Stimulated activated naive CD4-positive, alpha-beta T cell (primary cell): ENCODE measurements around the gene NRG3.

Experiments used
- DNase-seq, 6 experiments: peaks; one replicate each; lab custom pipeline; 2025; lab: John Stamatoyannopoulos, UW

Gene NRG3

GRCh38 chr10:82092111-82092510 is 217.1 kb downstream of the NRG3 start:
- DNase-seq = no peak

- DNase-seq = no peak
These were observed 249.7 kb downstream of the NRG3 start for GRCh38 chr10:82124713-82125112.

DNA sequence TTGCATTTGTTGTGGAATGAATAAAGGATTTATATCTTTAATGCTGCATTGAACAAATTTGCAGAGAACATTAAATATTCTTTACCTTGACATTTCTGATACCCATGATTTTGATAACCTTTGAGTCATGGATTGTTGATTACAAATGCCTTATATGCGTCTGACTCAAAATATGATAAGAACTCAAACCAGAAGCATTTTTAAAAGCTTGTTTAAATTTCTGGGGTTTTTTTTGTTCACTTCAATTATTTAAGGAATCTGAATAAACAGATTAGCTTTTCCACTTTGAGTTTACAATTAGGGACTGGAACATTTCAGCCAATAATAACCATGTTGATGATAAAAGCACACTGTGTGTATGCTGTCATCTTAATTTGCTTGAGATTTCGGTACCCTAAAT is 253.5 kb downstream of the NRG3 start:
- no peak for DNase-seq

DNA sequence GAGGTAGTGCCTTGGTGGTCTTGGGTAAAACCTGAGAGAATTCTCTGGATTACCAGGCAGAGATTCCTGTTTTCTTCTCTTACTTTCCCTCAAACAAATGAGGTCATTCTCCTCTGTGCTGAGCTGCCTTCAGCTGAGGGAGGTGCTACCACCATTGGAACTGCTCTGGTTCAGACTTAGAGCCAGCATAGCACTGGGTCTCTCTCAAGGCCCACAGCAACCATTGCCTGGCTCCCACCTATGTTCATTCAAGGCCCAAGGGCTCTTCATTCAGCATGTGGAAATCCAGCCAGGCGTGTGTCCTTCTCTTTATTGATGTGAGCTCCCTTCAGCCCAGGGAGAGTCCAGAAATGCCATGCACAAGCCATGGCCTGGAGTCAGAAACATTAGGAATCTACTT is 261.1 kb downstream of the NRG3 start:
- DNase-seq = no peak

DNA sequence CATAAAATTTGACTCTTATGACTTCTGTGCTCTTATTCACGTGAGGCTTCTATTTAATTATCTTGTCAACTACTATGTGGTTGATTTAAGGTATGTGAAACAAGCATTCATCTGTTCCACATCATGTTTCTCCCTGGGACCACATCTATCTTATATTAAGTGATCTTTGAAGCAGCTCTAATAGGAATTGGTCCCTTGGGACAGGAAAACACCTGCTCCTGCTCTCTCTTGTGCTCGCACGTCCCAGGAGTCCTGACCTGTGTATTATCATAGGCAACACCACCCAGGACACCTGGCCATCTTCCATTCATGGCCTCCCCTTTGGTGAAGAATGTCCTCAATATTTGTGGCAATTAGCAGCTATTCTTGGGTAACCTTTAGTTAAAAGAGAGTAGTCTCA is 269.2 kb downstream of the NRG3 start:
- DNase-seq = no peak

DNA sequence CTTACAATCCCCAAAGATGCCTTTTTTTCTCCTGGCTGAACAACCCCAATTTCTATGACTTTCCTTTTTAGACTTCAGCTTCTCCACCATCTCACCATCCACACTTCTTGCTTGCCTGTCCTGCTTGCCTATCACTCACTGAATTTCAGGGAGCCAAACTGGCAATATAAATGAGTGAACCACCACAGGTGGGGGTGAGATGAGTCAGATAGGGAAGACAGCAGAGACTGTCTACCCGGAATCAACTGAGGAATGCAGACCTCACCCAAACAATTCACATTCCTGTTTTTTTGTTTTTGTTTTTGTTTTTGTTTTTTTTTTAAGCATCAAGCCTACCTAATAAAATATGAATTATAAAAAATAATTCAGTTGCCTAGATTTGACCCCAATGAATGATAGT is 273.8 kb downstream of the NRG3 start:
- no peak for DNase-seq

DNA sequence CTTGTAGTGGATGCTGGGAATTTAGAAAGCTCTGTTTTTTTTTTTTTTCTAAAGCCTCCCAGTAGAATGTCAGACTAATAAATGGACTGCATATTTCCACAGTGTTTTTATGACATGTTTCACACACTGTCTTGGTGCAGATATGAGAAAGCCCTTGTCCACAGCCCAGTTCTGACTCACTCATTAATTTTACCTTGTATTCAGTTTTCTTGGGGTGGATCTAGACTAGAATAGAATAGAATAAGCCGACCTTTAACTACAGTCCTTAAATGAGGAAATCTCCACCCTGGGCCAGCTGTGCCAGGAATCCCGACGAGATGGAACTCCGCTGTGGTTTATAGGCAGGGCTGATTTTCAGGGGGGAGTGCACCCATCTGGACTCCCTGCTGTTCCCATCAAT is 274.7 kb downstream of the NRG3 start:
- DNase-seq = no peak

DNA sequence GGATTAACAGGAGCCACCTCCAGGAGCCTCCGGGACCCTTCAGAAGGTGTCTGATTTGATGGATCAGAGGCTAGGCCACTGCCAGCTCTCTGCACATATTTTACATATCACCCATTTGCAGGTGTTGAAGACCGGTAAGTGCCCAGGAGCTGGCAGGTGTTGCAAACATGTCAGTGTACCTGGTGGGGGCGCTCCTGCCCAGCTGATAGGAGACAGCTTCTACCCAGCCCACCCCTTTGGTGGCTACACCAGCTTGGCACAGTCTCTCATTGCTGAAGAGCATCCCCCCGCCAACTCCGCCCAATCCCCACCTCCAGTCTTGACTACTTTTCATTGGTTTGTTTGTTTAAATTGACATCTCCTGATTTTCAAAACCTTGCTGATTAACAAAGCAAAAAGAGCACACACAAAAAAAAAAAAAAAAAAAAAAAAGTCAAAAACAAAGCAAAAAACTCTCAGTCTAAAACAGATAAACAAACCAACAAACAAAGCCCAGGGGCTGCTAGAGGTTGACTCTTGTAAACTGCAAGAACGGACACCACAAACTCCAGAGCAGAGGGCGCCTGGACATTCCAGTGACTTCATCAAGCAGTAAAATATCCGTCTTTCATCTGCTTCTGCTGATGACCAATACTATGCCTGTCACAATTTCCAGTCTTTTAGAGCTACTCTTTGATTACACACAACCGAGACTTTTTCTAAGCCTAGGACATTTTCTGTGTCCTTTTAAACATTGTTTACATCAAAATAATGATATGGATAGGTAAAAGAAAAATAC is 275.3 kb downstream of the NRG3 start:
- DNase-seq = no peak

- no peak for DNase-seq
These were observed 285.3 kb downstream of the NRG3 start for GRCh38 chr10:82160307-82160706.

DNA sequence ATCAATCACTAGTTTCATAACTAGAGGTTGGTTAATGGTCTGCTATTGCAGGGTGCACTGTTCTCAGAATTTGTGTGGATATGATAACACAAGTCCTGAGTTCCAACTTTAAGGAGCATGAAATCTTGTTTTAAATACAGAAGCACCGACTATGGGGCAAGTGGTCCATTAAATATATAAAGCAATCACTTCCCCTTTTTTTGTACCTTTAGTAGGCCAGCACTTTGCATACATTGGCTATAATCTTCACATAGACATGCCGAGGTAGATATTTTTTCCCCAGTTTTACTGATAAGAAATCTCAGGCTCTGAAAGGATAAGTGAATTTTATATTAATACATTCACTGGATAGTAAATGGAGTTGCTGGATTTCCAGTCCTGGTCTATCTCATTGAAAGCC is 286.3 kb downstream of the NRG3 start:
- DNase-seq = no peak

DNA sequence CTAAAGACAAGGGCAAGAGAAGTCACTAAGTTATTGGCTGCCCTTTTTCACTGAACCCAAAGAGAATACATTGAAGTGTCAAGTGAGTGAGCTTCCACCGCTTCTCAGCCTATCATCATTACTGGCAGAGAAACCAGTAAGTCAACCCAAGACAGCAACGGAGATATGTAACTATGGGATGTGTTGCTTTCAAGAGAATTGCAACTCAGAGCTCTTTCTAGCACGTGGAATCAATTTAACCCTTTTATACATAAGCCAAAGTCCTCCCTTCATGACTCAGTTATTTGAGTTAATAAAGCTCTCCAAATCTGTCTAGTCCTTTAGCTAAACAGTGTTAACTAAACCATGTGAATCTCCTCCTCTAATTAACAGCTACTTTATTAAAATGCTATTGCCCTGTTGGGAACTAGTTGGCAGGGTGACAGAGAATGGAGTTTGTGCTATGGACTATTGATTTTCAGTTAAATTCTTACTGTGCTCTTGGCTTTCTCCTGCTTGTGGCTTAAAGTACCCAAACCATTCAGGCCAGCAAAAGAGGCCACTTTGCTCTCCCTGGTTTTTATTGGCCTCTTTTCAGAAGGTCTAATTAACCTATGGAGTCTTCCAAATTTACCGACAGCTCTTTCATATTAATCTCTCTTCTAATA is 287.7 kb downstream of the NRG3 start:
- DNase-seq = no peak

DNA sequence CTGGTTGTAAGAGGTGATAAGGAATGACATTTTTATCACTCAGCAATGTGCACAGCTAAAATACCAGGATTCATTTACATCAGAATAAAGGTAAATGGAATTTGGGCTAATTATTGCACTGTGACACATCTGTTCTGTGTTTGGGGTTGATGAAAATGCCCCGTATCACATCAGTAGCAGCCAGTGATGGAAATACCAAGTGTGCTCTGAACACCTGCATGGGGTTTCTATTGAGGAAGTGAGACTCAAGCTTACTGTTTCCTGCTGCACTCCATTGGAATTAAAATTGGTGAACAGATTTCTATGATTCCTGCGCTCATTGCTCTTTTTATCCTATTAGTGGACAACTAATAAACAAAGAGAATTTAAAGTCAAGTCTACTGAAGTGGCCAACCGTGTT is 296.9 kb downstream of the NRG3 start:
- DNase-seq = no peak

DNA sequence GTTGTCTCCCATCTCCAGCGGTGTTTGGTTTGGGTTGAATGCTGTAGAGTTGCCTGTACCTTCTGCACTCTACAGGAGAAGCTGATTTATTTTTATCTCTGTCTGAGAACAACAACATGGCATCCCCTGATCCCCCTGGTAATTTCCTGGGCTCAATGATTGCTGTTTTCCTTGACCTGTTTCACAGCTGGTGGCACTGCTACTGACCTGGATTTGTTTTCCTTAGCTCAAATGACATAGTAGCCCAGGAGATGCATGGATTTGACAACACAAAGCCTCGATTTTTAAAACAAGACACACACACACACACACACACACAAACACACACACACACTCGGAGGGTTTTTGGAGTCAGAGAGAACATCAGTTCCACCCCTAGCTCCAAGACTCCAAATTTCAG is 301.6 kb downstream of the NRG3 start:
- no peak for DNase-seq

- no peak for DNase-seq
These were observed 315.7 kb downstream of the NRG3 start for GRCh38 chr10:82190432-82191260.

- DNase-seq = no peak
These were observed 316.7 kb downstream of the NRG3 start for GRCh38 chr10:82191653-82192052.

DNA sequence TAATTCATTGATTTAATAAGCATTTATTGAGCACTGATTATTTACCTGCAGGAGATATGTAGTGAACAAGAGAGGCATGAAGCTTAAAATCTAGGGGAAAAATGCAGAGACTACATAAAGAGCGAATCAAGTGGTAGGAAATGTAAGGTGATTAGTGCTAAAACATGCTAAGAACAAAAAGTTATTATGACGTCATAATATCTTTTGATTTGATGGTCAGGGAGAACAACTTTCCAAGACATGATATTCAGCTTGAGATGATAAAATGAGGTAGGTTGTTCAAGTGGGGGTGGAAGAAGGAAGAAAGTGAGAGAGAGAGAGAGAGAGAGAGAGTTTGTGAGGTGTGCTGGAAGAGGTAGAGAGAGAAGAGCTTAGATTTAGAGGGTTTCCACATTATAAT is 317.7 kb downstream of the NRG3 start:
- no peak for DNase-seq

- DNase-seq = no peak
These were observed 319.4 kb downstream of the NRG3 start for GRCh38 chr10:82194419-82194818.

- no peak for DNase-seq
These were observed 331.8 kb downstream of the NRG3 start for GRCh38 chr10:82206831-82207230.

GRCh38 chr10:82208726-82209125 is 333.7 kb downstream of the NRG3 start:
- DNase-seq = no peak

DNA sequence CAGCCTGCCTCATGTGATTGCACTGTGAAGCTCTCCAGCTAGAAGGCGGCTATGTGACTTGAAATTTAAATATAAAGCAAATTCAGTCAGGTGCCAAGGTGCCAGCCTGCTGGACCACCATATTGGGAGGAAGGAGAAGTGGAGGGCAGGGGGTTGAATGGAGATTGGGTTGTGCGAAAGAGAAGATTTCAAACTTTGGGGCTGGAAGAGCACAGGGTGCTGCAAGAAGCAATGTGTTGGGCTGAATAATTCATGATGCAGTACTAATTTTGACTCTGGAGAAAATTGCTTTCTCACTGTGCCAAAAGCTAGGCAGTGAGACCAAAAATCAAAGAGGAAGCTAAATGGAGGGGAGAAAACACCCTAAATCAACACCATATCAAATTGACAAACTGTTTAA is 335.3 kb downstream of the NRG3 start:
- no peak for DNase-seq

DNA sequence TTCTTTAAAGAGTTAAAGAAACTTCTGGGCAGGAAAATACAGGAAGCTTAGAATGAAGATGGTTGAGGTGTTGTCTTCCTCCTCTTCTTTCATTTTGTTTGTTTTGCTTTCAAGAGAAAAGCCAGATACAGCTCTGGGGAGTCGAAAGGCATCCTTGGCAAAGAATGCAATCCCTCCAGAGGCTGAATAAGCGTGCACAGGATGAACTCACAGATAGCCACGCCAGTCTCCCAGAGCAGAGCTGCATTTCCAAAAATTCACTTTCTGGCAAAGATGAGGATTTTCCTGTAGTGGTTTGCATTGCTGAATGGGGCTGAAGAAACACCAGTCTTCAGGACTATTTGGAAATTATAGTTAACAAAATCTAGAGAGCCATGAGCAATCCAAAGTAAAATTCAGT is 336.4 kb downstream of the NRG3 start:
- DNase-seq = no peak

DNA sequence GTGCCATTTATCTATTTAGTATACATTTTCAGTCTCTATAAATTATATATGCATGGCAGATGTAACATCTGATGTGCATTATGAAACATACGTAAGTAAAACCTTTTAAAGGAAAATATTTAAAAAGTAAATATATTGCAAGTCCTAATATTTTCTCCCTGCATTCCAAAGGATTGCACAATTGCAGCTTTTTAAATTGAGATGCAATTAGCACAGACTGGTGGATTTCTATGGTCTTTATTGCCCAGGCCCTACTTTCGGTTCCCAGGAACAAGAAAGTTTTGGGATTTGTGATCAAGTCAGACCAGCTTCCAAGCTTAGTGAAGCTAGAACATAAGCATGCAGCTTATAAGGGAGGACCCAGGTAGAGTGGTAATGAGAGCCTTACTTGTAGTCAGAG is 337.8 kb downstream of the NRG3 start:
- no peak for DNase-seq

DNA sequence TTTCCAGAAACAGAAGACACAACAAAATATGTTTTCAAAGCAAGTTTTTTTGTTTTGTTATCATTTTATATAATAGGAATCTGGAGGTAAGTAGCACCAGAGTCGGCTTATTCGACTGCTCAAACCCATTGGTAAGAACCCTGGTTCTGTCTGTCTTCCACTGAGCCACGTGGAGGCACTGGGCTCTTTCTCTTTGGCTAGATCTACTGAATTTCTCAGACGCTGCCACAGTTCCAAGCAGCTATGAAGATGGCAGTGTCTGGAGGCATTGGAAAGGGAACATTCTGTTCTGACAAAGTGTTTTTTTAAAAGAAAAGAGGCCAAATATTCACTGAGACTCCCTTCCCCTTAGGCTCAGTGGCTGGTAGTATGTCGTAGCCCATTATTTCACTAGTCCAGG is 338.8 kb downstream of the NRG3 start:
- no peak for DNase-seq
